SKM-1 treated with dmso at 0.1 percent for 144 hours (cell line): ENCODE data around the gene TMEM97.
A peak's percentile ranks its signal among the peaks of the same experiment; 100 is the strongest.

ENCODE experiments used
- DNase-seq: peaks from one replicate; lab custom pipeline; 2025; ENCODE audit not compliant: unreplicated experiment; lab: John Stamatoyannopoulos, UW

Gene TMEM97

GRCh38 chr17:28315846-28316705 lies 2.9 kb upstream of the TMEM97 start:
- no peak for DNase-seq

- DNase-seq: no peak
Measured at GRCh38 chr17:28317099-28317965, 1.7 kb upstream of the TMEM97 start.

GRCh38 chr17:28317966-28318758 lies 838 bp upstream of the TMEM97 start:
- no peak for DNase-seq

- no peak for DNase-seq
Measured at GRCh38 chr17:28319598-28319935, 567 bp downstream of the TMEM97 start.

GRCh38 chr17:28320215-28321061 lies 1.4 kb downstream of the TMEM97 start:
- no peak for DNase-seq

- DNase-seq: no peak
Measured at GRCh38 chr17:28324267-28324745, 5.3 kb downstream of the TMEM97 start.

GRCh38 chr17:28324781-28325180 lies 5.8 kb downstream of the TMEM97 start:
- no peak for DNase-seq

GRCh38 chr17:28325211-28325610 lies 6.2 kb downstream of the TMEM97 start:
- DNase-seq: no peak

GRCh38 chr17:28326114-28326513 lies 7.1 kb downstream of the TMEM97 start:
- DNase-seq: no peak

GRCh38 chr17:28327031-28327607 lies 8.1 kb downstream of the TMEM97 start:
- DNase-seq: no peak

- no peak for DNase-seq
Measured at GRCh38 chr17:28327709-28328108, 8.7 kb downstream of the TMEM97 start.

GRCh38 chr17:28328325-28328724 lies 9.3 kb downstream of the TMEM97 start:
- no peak for DNase-seq

GRCh38 chr17:28330671-28331070 lies 11.7 kb downstream of the TMEM97 start:
- no peak for DNase-seq

- no peak for DNase-seq
Measured at GRCh38 chr17:28331891-28332420, 13.0 kb downstream of the TMEM97 start.

GRCh38 chr17:28333083-28333746 lies 14.2 kb downstream of the TMEM97 start:
- no peak for DNase-seq

- DNase-seq: no peak
Measured at GRCh38 chr17:28334171-28334570, 15.2 kb downstream of the TMEM97 start.

GRCh38 chr17:28334666-28335200 lies 15.7 kb downstream of the TMEM97 start:
- no peak for DNase-seq

GRCh38 chr17:28335201-28335958 lies 16.4 kb downstream of the TMEM97 start, which contains the start of the genes IFT20 and TNFAIP1:
TSS of gene IFT20 (minus strand) at chr17:28335472. CDS start at chr17:28331985, 3,487 bp downstream.
TSS of gene TNFAIP1 (plus strand) at chr17:28335761. CDS start at chr17:28339522, 3,761 bp downstream.
- DNase-seq: peak; percentile 99
